ENCODE measurements around the gene FUT1.
A peak's percentile ranks its signal among the peaks of the same experiment; 100 is the strongest.
"Not testable (repeated sequence)": the region's sequence is repeated elsewhere in the genome, so short reads cannot be mapped to it uniquely, and the experiment has no call there.

FUT1 gene

DNA sequence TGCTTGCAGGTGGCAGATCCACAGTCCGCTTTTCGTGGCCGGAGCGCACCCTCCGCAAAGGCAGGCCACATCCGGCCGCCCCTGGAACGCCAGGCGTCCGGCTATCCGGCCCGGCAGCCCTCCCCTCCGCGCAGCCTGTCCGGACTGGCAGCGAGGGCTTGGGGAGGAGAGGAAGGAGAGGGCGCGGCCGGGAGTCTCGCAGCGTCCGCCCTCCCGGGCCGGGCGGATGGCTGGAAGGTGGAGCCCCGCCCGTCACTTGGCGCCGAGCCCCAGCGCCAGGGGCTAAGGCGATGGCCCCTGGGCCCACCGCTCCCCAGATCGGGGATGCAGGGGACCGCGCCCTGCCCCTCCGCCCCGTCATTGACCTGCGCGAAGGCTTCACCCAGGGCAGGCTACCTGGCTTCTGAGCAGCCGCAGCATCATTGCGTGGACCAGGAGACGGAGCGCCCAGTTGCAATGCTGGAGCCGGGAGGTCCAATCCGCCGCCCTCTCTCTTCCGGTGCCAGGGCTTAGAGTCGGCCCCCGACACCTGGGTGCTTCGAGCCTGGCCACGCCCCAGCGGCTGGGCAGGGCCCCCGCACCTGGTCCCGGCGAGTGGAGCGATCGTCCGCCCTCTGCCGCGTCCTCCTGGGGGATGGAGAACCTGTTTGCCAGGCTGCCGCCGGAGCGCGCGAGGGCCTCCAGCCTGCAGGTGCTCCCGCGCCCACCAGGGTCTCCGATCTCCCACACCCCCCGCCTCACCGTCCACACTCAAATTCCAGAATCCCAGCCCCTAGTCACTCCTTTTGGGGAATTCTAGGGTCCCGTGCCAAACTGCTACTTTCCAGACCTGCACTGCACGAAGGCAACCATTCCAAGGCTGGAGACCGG lies at the start of gene FUT1:
Gene FUT1 (minus strand): TSS at position 146 of the 870 bp plus-strand sequence. CDS start 1,360 bp downstream, outside the sequence.
- H3K4me3 ChIP-seq (ENCODE audit: low read depth in 1 of 2, low read length in 2 of 2): peak within 1 kb of the TSS; percentile 52
- H3K27me3 ChIP-seq (ENCODE audit: low read depth, low read length): no peaks in the 10 kb centered on the region
- H3K4me1 ChIP-seq (ENCODE audit: control insufficient read depth in 1 of 2, insufficient read depth in 2 of 2, low read length in 2 of 2): peaks cover 0 to 11% of the 10 kb centered on the region in 2 donors
- H3K9me3 ChIP-seq (ENCODE audit: control insufficient read depth in 1 of 2, low read length in 2 of 2): no peaks in the 10 kb centered on the region
- no peak within 1 kb of the TSS for H3K27ac ChIP-seq (ENCODE audit: low read length)
- H3K36me3 ChIP-seq (ENCODE audit: control insufficient read depth in 1 of 2, insufficient read depth in 2 of 2, low read length in 2 of 2): no peaks in the 10 kb centered on the region

GRCh38 chr19:48799358-48800300 lies 47.2 kb upstream of the FUT1 start:
- Histone ChIP-seq H3K9me3 (ENCODE audit: control insufficient read depth in 1 of 2, low read length in 2 of 2) (no peaks in the 10 kb centered on the region), H3K4me3 (ENCODE audit: low read depth in 1 of 2, low read length in 2 of 2) (no peak overlapping the region), H3K27ac (ENCODE audit: low read length) (no peak overlapping the region), H3K36me3 (ENCODE audit: control insufficient read depth in 1 of 2, insufficient read depth in 2 of 2, low read length in 2 of 2) (no peaks in the 10 kb centered on the region), H3K4me1 (ENCODE audit: control insufficient read depth in 1 of 2, insufficient read depth in 2 of 2, low read length in 2 of 2) (peaks cover 0 to 4% of the 10 kb centered on the region in 2 donors), H3K27me3 (ENCODE audit: low read depth, low read length) (no peaks in the 10 kb centered on the region)

- no peak overlapping the region for H3K27ac ChIP-seq (ENCODE audit: low read length)
- H3K27me3 ChIP-seq (ENCODE audit: low read depth, low read length): no peaks in the 10 kb centered on the region
- no peaks in the 10 kb centered on the region for H3K9me3 ChIP-seq (ENCODE audit: control insufficient read depth in 1 of 2, low read length in 2 of 2)
- H3K4me3 ChIP-seq (ENCODE audit: low read depth in 1 of 2, low read length in 2 of 2): no peak overlapping the region
- peaks cover 0 to 6% of the 10 kb centered on the region in 2 donors for H3K4me1 ChIP-seq (ENCODE audit: control insufficient read depth in 1 of 2, insufficient read depth in 2 of 2, low read length in 2 of 2)
- no peaks in the 10 kb centered on the region for H3K36me3 ChIP-seq (ENCODE audit: control insufficient read depth in 1 of 2, insufficient read depth in 2 of 2, low read length in 2 of 2)
Observed at GRCh38 chr19:48798937-48799336, 46.5 kb upstream of the FUT1 start.

DNA sequence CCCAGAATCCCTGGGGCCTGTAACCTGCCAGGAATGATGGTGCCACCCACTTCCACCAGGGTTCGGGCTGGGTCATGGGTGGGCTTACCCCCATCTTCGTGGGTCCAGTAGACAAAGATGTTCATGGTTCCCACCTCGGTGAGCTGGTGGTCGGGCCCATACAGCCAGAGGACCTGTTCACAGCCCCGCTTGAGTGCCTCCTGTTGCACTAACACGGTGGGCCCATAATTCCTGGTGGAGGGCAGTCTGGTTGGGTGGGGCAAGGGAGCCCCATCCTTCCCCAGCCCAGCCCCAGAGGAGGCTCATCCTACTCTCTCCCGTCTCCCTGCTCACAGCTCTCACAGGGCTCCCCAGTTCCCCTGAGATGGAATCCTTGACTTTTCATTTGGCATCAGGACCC lies 44.7 kb upstream of the FUT1 start:
- H3K27me3 ChIP-seq (ENCODE audit: low read depth, low read length): no peaks in the 10 kb centered on the region
- H3K9me3 ChIP-seq (ENCODE audit: control insufficient read depth in 1 of 2, low read length in 2 of 2): no peaks in the 10 kb centered on the region
- no peak overlapping the region for H3K4me3 ChIP-seq (ENCODE audit: low read depth in 1 of 2, low read length in 2 of 2)
- H3K4me1 ChIP-seq (ENCODE audit: control insufficient read depth in 1 of 2, insufficient read depth in 2 of 2, low read length in 2 of 2): peaks cover 0 to 6% of the 10 kb centered on the region in 2 donors
- no peak overlapping the region for H3K27ac ChIP-seq (ENCODE audit: low read length)
- H3K36me3 ChIP-seq (ENCODE audit: control insufficient read depth in 1 of 2, insufficient read depth in 2 of 2, low read length in 2 of 2): no peaks in the 10 kb centered on the region

GRCh38 chr19:48796298-48797083 lies 44.0 kb upstream of the FUT1 start:
- H3K4me1 ChIP-seq (ENCODE audit: control insufficient read depth in 1 of 2, insufficient read depth in 2 of 2, low read length in 2 of 2): peaks cover 0 to 6% of the 10 kb centered on the region in 2 donors
- peak overlapping the region; percentile 89 for H3K27ac ChIP-seq (ENCODE audit: low read length)
- no peaks in the 10 kb centered on the region for H3K27me3 ChIP-seq (ENCODE audit: low read depth, low read length)
- H3K36me3 ChIP-seq (ENCODE audit: control insufficient read depth in 1 of 2, insufficient read depth in 2 of 2, low read length in 2 of 2): no peaks in the 10 kb centered on the region
- H3K9me3 ChIP-seq (ENCODE audit: control insufficient read depth in 1 of 2, low read length in 2 of 2): no peaks in the 10 kb centered on the region
- no peak overlapping the region for H3K4me3 ChIP-seq (ENCODE audit: low read depth in 1 of 2, low read length in 2 of 2)

DNA sequence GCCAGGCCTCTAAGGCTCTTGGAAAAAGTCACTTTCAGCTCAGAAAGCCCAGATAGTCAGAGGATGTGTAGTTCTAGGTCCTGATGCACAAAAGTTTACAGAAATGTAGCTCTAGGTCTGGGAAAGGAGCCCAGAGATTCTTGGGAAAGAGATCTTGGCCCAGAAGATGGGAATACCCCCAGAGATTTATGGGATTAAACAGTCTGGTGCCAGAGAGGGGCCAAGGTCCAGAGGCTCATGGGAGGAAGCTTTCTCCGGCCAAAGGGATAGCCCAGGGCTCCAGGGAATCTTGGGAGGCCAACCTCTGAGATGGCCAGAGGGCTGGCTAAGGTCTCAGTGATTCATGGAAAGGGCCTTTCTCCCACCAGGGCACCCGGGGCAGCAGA lies 43.2 kb upstream of the FUT1 start:
- H3K27ac ChIP-seq (ENCODE audit: low read length): peak overlapping the region; percentile 89
- H3K4me3 ChIP-seq (ENCODE audit: low read depth in 1 of 2, low read length in 2 of 2): peak overlapping the region; percentile 59 to 74

DNA sequence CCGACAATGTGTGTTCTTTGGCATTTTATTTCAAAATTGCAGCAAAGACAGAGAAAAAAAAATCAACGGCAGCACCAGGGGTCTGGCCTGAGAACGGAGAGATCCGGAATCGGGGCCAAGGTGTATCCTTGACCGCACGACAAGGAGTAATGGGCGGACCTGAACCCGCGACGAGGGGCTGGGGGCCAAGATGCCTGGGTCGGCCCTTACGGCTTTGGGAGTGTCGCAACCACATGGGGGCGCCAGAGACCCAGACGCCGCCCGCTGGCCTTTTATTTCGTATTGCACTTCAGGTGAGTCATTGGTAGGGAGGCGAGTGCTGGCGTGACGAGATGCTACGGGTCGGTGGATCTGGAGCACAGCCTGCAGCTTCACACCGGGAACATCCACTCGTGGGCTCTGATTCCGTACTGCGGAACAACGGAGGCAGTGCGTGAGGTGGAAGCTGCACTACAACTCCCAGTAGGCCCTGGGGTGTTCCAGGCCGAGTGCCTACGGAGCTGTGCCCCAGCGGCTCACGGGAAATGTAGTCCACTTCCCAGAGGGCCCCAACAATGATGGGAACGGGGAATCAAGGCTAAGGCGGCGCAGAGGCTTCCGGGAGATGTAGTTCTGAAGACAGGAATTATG lies 42.7 kb upstream of the FUT1 start:
- no peaks in the 10 kb centered on the region for H3K27me3 ChIP-seq (ENCODE audit: low read depth, low read length)
- no peaks in the 10 kb centered on the region for H3K9me3 ChIP-seq (ENCODE audit: control insufficient read depth in 1 of 2, low read length in 2 of 2)
- peaks cover 0 to 6% of the 10 kb centered on the region in 2 donors for H3K4me1 ChIP-seq (ENCODE audit: control insufficient read depth in 1 of 2, insufficient read depth in 2 of 2, low read length in 2 of 2)
- H3K27ac ChIP-seq (ENCODE audit: low read length): peak overlapping the region; percentile 89
- no peaks in the 10 kb centered on the region for H3K36me3 ChIP-seq (ENCODE audit: control insufficient read depth in 1 of 2, insufficient read depth in 2 of 2, low read length in 2 of 2)
- peak overlapping the region; percentile 59 to 74 for H3K4me3 ChIP-seq (ENCODE audit: low read depth in 1 of 2, low read length in 2 of 2)

More for the DNA sequence above, 43.2 kb upstream of the FUT1 start:
- H3K4me1 ChIP-seq (ENCODE audit: control insufficient read depth in 1 of 2, insufficient read depth in 2 of 2, low read length in 2 of 2): peaks cover 0 to 6% of the 10 kb centered on the region in 2 donors
- no peaks in the 10 kb centered on the region for H3K9me3 ChIP-seq (ENCODE audit: control insufficient read depth in 1 of 2, low read length in 2 of 2)
- H3K27me3 ChIP-seq (ENCODE audit: low read depth, low read length): no peaks in the 10 kb centered on the region
- no peaks in the 10 kb centered on the region for H3K36me3 ChIP-seq (ENCODE audit: control insufficient read depth in 1 of 2, insufficient read depth in 2 of 2, low read length in 2 of 2)

DNA sequence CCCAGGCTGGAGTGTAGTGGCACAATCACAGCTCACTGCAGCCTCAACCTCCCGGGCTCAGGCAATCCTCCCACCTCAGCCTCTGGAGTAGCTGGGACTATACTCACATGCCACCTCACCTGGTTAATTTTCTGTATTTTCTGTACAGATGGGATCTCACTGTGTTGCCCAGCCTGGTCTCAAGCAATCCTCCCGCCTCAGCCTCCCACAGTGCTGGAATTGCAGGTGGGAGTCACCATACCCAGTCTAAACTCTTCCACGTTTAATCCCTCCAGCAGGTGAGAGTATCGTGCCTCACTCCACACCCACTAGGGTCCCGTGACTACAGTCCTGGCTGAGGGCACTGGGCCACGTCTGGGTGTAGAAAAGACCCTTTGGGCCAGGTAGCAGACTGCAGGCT lies 41.9 kb upstream of the FUT1 start:
- no peaks in the 10 kb centered on the region for H3K27me3 ChIP-seq (ENCODE audit: low read depth, low read length)
- H3K4me1 ChIP-seq (ENCODE audit: control insufficient read depth in 1 of 2, insufficient read depth in 2 of 2, low read length in 2 of 2): peaks cover 0 to 6% of the 10 kb centered on the region in 2 donors
- no peaks in the 10 kb centered on the region for H3K9me3 ChIP-seq (ENCODE audit: control insufficient read depth in 1 of 2, low read length in 2 of 2)
- no peak overlapping the region for H3K4me3 ChIP-seq (ENCODE audit: low read depth in 1 of 2, low read length in 2 of 2)
- no peaks in the 10 kb centered on the region for H3K36me3 ChIP-seq (ENCODE audit: control insufficient read depth in 1 of 2, insufficient read depth in 2 of 2, low read length in 2 of 2)
- peak overlapping the region; percentile 89 for H3K27ac ChIP-seq (ENCODE audit: low read length)

DNA sequence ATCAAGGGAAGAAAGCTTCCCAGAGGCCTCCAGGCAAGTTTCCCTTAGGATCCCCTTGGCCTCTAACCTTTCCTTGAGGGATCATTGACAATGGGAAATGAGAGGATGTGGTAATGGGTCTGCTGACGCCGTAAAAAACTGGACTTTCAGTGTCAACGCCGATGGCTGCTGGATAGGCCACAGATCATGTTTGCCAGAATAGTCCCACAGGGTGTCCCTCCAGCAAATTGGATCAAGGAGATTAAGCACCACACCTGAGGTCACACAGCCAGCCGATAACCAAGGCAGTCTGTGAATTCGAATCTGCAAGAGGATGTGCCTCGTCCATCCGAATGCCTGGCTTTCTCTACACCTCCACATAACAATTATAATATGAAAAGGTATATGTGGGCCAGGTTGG lies 40.8 kb upstream of the FUT1 start:
- Histone ChIP-seq H3K4me3 (ENCODE audit: low read depth in 1 of 2, low read length in 2 of 2) (no peak overlapping the region), H3K27ac (ENCODE audit: low read length) (no peak overlapping the region), H3K4me1 (ENCODE audit: control insufficient read depth in 1 of 2, insufficient read depth in 2 of 2, low read length in 2 of 2) (peaks cover 0 to 6% of the 10 kb centered on the region in 2 donors), H3K27me3 (ENCODE audit: low read depth, low read length) (no peaks in the 10 kb centered on the region), H3K9me3 (ENCODE audit: control insufficient read depth in 1 of 2, low read length in 2 of 2) (no peaks in the 10 kb centered on the region), H3K36me3 (ENCODE audit: control insufficient read depth in 1 of 2, insufficient read depth in 2 of 2, low read length in 2 of 2) (no peaks in the 10 kb centered on the region)

GRCh38 chr19:48787331-48787730 lies 34.9 kb upstream of the FUT1 start:
- H3K27me3 ChIP-seq (ENCODE audit: low read depth, low read length); H3K4me1 ChIP-seq (ENCODE audit: control insufficient read depth in 1 of 2, insufficient read depth in 2 of 2, low read length in 2 of 2); H3K36me3 ChIP-seq (ENCODE audit: control insufficient read depth in 1 of 2, insufficient read depth in 2 of 2, low read length in 2 of 2); H3K9me3 ChIP-seq (ENCODE audit: control insufficient read depth in 1 of 2, low read length in 2 of 2); H3K27ac ChIP-seq (ENCODE audit: low read length); H3K4me3 ChIP-seq (ENCODE audit: low read depth in 1 of 2, low read length in 2 of 2): not testable (repeated sequence)

All from muscle layer of duodenum (tissue), 2 donors.